Measurements from ENCODE around the gene ADH4. TPM values are rescaled to one million over a fixed set of nuclear protein-coding genes. Genes with fewer than 3 reads are reported as not detected.

ADH4 gene
- total and polyA plus RNA-seq, 2 donors (not counting 3 experiments of a cell fraction or from before 2014, with no cell fraction given) = not detected

- Histone ChIP-seq H2AFZ (ENCODE audit: low read depth, low read length) (no peak overlapping the region), H3K9ac (replicated peaks; ENCODE audit: extremely low read depth, insufficient read depth, low read length) (no peak overlapping the region), H3K9me3 (replicated peaks; ENCODE audit: control insufficient read depth, insufficient read depth, low read length) (no peaks in the 10 kb centered on the region), H3K36me3 (ENCODE audit: control insufficient read depth in 2 of 2, extremely low read depth in 1 of 2, insufficient read depth in 2 of 2, low read length in 2 of 2) (no peaks in the 10 kb centered on the region), H3K4me3 (replicated peaks in 1 of 3; ENCODE audit: insufficient read depth in 1 of 3, low read depth in 1 of 3, low read length in 3 of 3) (no peak overlapping the region), H3K4me2 (ENCODE audit: insufficient read depth, low read length) (no peak overlapping the region), H3K27ac (ENCODE audit: insufficient read depth, low read depth, low read length) (no peak overlapping the region), H4K20me1 (replicated peaks; ENCODE audit: control insufficient read depth, extremely low read depth, insufficient read depth, low read length) (no peaks in the 10 kb centered on the region), H3K79me2 (ENCODE audit: control insufficient read depth, insufficient read depth, low read length) (peaks cover 23% of the 10 kb centered on the region), H3K9me1 (replicated peaks; ENCODE audit: control insufficient read depth, extremely low read depth, insufficient read depth, low read length) (no peaks in the 10 kb centered on the region), H3K27me3 (ENCODE audit: control insufficient read depth in 2 of 2, insufficient read depth in 2 of 2, low read length in 2 of 2) (no peaks in the 10 kb centered on the region), H3K4me1 (ENCODE audit: control insufficient read depth, extremely low read depth, insufficient read depth, low read length) (peaks cover 8% of the 10 kb centered on the region)
- no peak for TF ChIP-seq POLR2A (IDR thresholded peaks at IDR 0.05; ENCODE audit: low read depth, low read length)
- TF ChIP-seq POLR2AphosphoS5 (IDR thresholded peaks at IDR 0.05; ENCODE audit: insufficient read depth, low read depth, low read length) = no peak
- no peak for TF ChIP-seq MAX (IDR thresholded peaks at IDR 0.05; ENCODE audit: insufficient read depth, insufficient read length)
- TF ChIP-seq GATA2 (IDR thresholded peaks at IDR 0.05; ENCODE audit: insufficient read depth, insufficient read length, low read depth, low read length) = no peak
- TF ChIP-seq FOS (IDR thresholded peaks at IDR 0.05; ENCODE audit: borderline replicate concordance, insufficient read depth, low read length) = no peak
- TF ChIP-seq MYC (IDR thresholded peaks at IDR 0.05; ENCODE audit: low read depth, low read length) = no peak
- TF ChIP-seq EZH2 (IDR thresholded peaks at IDR 0.05; ENCODE audit: borderline replicate concordance, low read depth, low read length, severe bottlenecking) = no peak
- no peak for TF ChIP-seq CTCF (IDR thresholded peaks at IDR 0.05; ENCODE audit: extremely low read depth in 1 of 2, insufficient read depth in 1 of 2, low read depth in 1 of 2, low read length in 2 of 2)
- no peak for TF ChIP-seq JUN (IDR thresholded peaks at IDR 0.05; ENCODE audit: borderline replicate concordance, insufficient read depth, insufficient read length, low read depth)
- FAIRE-seq = no peak
- BruUV-seq (replicated peaks) = no TSS peak
- ChIA-PET CTCF (interaction anchor here (0.9 to 1.2 kb wide), 2 partner anchors 35 to 96 kb away, joined by 3 read pairs; partner anchors contain the start of gene METAP1), POLR2A (no interaction called here)
- no peak for DNase-seq (ENCODE audit: low read depth, low spot score)
- dilution Hi-C loops (cut with MboI; ENCODE audit: extremely low pct_ligation_motif_present, low sequenced_read_pairs) = no loop called here
- intact Hi-C loops (cut with micrococcal nuclease) = no loop called here
These were observed 52.9 kb downstream of the ADH4 start for GRCh38 chr4:99091216-99091575.
